Activated naive CD8-positive, alpha-beta T cell treated with anti-CD3 and anti-CD28 coated beads, Interleukin-2, amount 50 U/mL, for 16 hours (primary cell): ENCODE results near the gene ZNF581.

Experiments
- DNase-seq: peaks from one replicate; pipeline ENCODE4 v3.0.0-alpha.2; 2020; ENCODE audit warnings: low read depth, low spot score

Gene ZNF581

GRCh38 chr19:55648585-55649267, 5.3 kb downstream of the ZNF581 start:
- DNase-seq = no peak

GRCh38 chr19:55649268-55650125, 6.0 kb downstream of the ZNF581 start:
- DNase-seq = no peak

- no peak for DNase-seq
These were observed 6.7 kb downstream of the ZNF581 start for GRCh38 chr19:55650126-55650557.

- no peak for DNase-seq
These were observed 7.3 kb downstream of the ZNF581 start for GRCh38 chr19:55650602-55651230.

- DNase-seq = no peak
These were observed 7.8 kb downstream of the ZNF581 start for GRCh38 chr19:55651236-55651635.

GRCh38 chr19:55652311-55653128, 9.1 kb downstream of the ZNF581 start:
- no peak for DNase-seq

- peak; percentile 98 for DNase-seq
These were observed 10.3 kb downstream of the ZNF581 start for GRCh38 chr19:55653651-55654322.

GRCh38 chr19:55654323-55654867, 10.9 kb downstream of the ZNF581 start:
- peak; percentile 98 for DNase-seq

- peak; percentile 93 for DNase-seq
These were observed 11.6 kb downstream of the ZNF581 start, which contains the start of gene U2AF2 for GRCh38 chr19:55654868-55655647. U2AF2 (plus strand) TSS chr19:55655035; CDS start chr19:55655105, 70 bp downstream.

GRCh38 chr19:55655648-55656040, 12.2 kb downstream of the ZNF581 start:
- DNase-seq = no peak

GRCh38 chr19:55656552-55656951, 13.1 kb downstream of the ZNF581 start:
- no peak for DNase-seq

GRCh38 chr19:55656988-55657747, 13.7 kb downstream of the ZNF581 start:
- DNase-seq = no peak

GRCh38 chr19:55658846-55659459, 15.5 kb downstream of the ZNF581 start:
- DNase-seq = no peak

- DNase-seq = no peak
These were observed 16.4 kb downstream of the ZNF581 start for GRCh38 chr19:55659822-55660221.

- DNase-seq = no peak
These were observed 17.0 kb downstream of the ZNF581 start for GRCh38 chr19:55660404-55660803.

GRCh38 chr19:55660991-55661390, 17.5 kb downstream of the ZNF581 start:
- DNase-seq = no peak

- no peak for DNase-seq
These were observed 18.4 kb downstream of the ZNF581 start for GRCh38 chr19:55661826-55662225.

GRCh38 chr19:55663846-55664536, 20.5 kb downstream of the ZNF581 start:
- no peak for DNase-seq
